Panc1 (cell line): ENCODE results near the gene NPPA. TPM values are rescaled to one million over a fixed set of nuclear protein-coding genes. Genes with fewer than 3 reads are reported as not detected.

ENCODE experiments used
- ATAC-seq: fragments of 200-7000 bp; cut with Tn5 transposase; 2 replicates; pipeline ENCODE4 v1.9.1; 2020; ENCODE audit warnings: mild to moderate bottlenecking, moderate library complexity
- BruUV-seq: library from RNA; stranded (reverse); fragments of 400-500 nt; replicated peaks from 2 replicates; lab custom pipeline; 2021; lab: Mats Ljungman, UMichigan
- CTCF ChIA-PET: fragments of 300-600 bp; sonication (Branson Sonifier 250); formaldehyde crosslinking; loops from one replicate; lab custom pipeline; 2022; ENCODE audit warnings: antibody characterized with exemption; lab: Charles Lee
- POLR2A ChIA-PET: fragments of 300-600 bp; sonication (Branson Sonifier 250); formaldehyde crosslinking; loops from one replicate; lab custom pipeline; 2022; ENCODE audit warnings: antibody characterized with exemption; lab: Charles Lee
- DNase-seq: peaks from one replicate; pipeline ENCODE4 v3.0.0-alpha.2; 2010; ENCODE audit warnings: low read depth, low spot score
- H3K27ac ChIP-seq: 2 replicates; pipeline ENCODE4 v1.5.1; 2011; ENCODE audit warnings: mild to moderate bottlenecking, low read length, inconsistent platforms
- H3K27me3 ChIP-seq: fragments of 200-500 bp; sonication (Bioruptor generic); 2 replicates; pipeline ENCODE4 v1.6.0; 2014; ENCODE audit warnings: low read length, inconsistent platforms; ENCODE audit not compliant: control insufficient read depth, insufficient read depth
- H3K36me3 ChIP-seq: fragments of 200-500 bp; sonication (Bioruptor generic); 2 replicates; pipeline ENCODE4 v1.5.1; 2014; ENCODE audit warnings: inconsistent platforms, mild to moderate bottlenecking, low read length, moderate library complexity; ENCODE audit not compliant: control insufficient read depth, insufficient read depth
- H3K4me1 ChIP-seq: 2 replicates; pipeline ENCODE4 v1.5.1; 2011; ENCODE audit warnings: inconsistent platforms, mild to moderate bottlenecking, low read length, moderate library complexity; ENCODE audit not compliant: control insufficient read depth, insufficient read depth
- H3K4me3 ChIP-seq, 2 experiments: 2 replicates each; pipeline ENCODE4 v1.5.1; 2011 to 2012; ENCODE audit warnings: low read depth in 2 of 2, low read length in 2 of 2, mild to moderate bottlenecking in 2 of 2, inconsistent platforms in 1 of 2, moderate library complexity in 1 of 2
- H3K9me3 ChIP-seq: fragments of 200-500 bp; sonication (Bioruptor generic); 2 replicates; pipeline ENCODE4 v1.5.1; 2014; ENCODE audit warnings: low read depth, mild to moderate bottlenecking, inconsistent platforms, low read length, moderate library complexity; ENCODE audit not compliant: control insufficient read depth, insufficient read depth
- POLR2AphosphoS5 ChIP-seq: IDR thresholded peaks from 2 replicates; pipeline ENCODE4 v1.6.1; 2012; ENCODE audit warnings: mild to moderate bottlenecking, low read depth, low read length, moderate library complexity
- REST ChIP-seq, 2 experiments: IDR thresholded peaks; 2 replicates each; pipeline ENCODE4 v1.6.1; 2011 to 2012; ENCODE audit warnings: low read depth in 2 of 2, control low read depth in 1 of 2, low read length in 1 of 2, mild to moderate bottlenecking in 1 of 2, moderate library complexity in 1 of 2; ENCODE audit not compliant: insufficient read depth in 1 of 2
- SIN3A ChIP-seq: IDR thresholded peaks from 2 replicates; pipeline ENCODE4 v1.6.1; 2012; ENCODE audit warnings: low read depth, mild to moderate bottlenecking, low read length, moderate library complexity, borderline replicate concordance; ENCODE audit not compliant: insufficient read depth
- TCF7L2 ChIP-seq: IDR thresholded peaks from 2 replicates; pipeline ENCODE4 v1.6.1; 2011; ENCODE audit warnings: mild to moderate bottlenecking, low read depth, low read length, inconsistent platforms
- in situ Hi-C: cut with HindIII; loops from 2 replicates; pipeline ENCODE4 v1.10.0; 2016; ENCODE audit warnings: low sequenced_read_pairs, low pct_unique_long_range_greater_than_20kb
- intact Hi-C: fragments of 100-400 bp; cut with micrococcal nuclease; formaldehyde crosslinking; loops from one replicate; pipeline ENCODE4 v1.10.0; 2022; ENCODE audit not compliant: unreplicated experiment
- total RNA-seq: library from RNA; stranded (reverse); gene quantifications from one replicate; pipeline ENCODE4 v1.2.1, GENCODE V29; 2021; ENCODE audit not compliant: unreplicated experiment
- TF ChIP-seq, protein P1 (sequence below): fragments of 450-650 bp; IDR thresholded peaks from 2 replicates; pipeline ENCODE4 v1.5.1; 2017; ENCODE audit warnings: mild to moderate bottlenecking

Gene NPPA
- total RNA-seq, 1 experiment from 2014 or later = not detected

DNA sequence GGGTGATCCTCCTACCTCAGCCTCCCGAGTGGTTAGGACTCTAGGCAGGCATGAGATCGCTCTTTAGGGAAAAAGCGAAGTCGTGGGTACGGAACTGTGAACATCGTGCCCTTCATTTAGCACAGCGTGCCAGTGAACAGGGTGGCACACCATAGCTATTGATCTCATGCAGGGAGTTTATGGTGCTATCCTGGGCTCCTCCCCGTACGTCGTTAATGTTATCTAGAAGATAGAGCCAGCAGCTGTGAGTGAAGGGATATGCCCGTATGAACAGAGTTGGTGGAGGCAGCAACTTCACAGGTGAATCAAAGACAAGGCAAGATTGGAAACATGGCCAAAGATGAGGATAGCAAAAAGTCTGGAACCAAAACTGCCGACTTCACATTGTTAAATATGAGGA lies 30.4 kb downstream of the NPPA start:
- no peak for ATAC-seq
- Histone ChIP-seq H3K9me3 (no peaks in the 10 kb centered on the region), H3K27me3 (no peaks in the 10 kb centered on the region), H3K4me3 (no peak overlapping the region), H3K36me3 (peaks cover 18% of the 10 kb centered on the region; the same call in 1 of the 2 replicates), H3K27ac (no peak overlapping the region), H3K4me1 (no peaks in the 10 kb centered on the region)
- ChIA-PET POLR2A (no interaction called here), CTCF (interaction anchor here (0.6 kb wide), 1 partner anchor 85 kb away, joined by 9 read pairs; no protein-coding TSS in a partner anchor)
- TF ChIP-seq REST (IDR thresholded peaks at IDR 0.05; ENCODE audit: insufficient read depth in 1 of 2, low read depth in 2 of 2, low read length in 1 of 2) = no peak
- no peak for TF ChIP-seq POLR2AphosphoS5
- no peak for TF ChIP-seq TCF7L2
- TF ChIP-seq SIN3A = no peak
- TF ChIP-seq, protein P1, sequence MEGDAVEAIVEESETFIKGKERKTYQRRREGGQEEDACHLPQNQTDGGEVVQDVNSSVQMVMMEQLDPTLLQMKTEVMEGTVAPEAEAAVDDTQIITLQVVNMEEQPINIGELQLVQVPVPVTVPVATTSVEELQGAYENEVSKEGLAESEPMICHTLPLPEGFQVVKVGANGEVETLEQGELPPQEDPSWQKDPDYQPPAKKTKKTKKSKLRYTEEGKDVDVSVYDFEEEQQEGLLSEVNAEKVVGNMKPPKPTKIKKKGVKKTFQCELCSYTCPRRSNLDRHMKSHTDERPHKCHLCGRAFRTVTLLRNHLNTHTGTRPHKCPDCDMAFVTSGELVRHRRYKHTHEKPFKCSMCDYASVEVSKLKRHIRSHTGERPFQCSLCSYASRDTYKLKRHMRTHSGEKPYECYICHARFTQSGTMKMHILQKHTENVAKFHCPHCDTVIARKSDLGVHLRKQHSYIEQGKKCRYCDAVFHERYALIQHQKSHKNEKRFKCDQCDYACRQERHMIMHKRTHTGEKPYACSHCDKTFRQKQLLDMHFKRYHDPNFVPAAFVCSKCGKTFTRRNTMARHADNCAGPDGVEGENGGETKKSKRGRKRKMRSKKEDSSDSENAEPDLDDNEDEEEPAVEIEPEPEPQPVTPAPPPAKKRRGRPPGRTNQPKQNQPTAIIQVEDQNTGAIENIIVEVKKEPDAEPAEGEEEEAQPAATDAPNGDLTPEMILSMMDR = no peak
- in situ Hi-C loops (no loop called here), intact Hi-C loops (no loop called here)
- BruUV-seq = no TSS peak
- DNase-seq = no peak

GRCh38 chr1:11813021-11813420 lies 34.6 kb downstream of the NPPA start:
- in situ Hi-C loops (no loop called here), intact Hi-C loops (no loop called here)
- Histone ChIP-seq H3K9me3 (no peaks in the 10 kb centered on the region), H3K27ac (no peak overlapping the region), H3K27me3 (no peaks in the 10 kb centered on the region), H3K4me1 (peaks cover 1% of the 10 kb centered on the region; the same call in 1 of the 2 replicates), H3K36me3 (peaks cover 12% of the 10 kb centered on the region; the same call in 1 of the 2 replicates), H3K4me3 (no peak overlapping the region)
- DNase-seq (no peak), ATAC-seq (no peak)
- POLR2A ChIA-PET = no interaction called here
- no TSS peak for BruUV-seq
- CTCF ChIA-PET = no interaction called here
- TF ChIP-seq SIN3A (no peak), TCF7L2 (no peak), POLR2AphosphoS5 (no peak), REST (IDR thresholded peaks at IDR 0.05; ENCODE audit: insufficient read depth in 1 of 2, low read depth in 2 of 2, low read length in 1 of 2) (no peak)
- TF ChIP-seq, protein P1 = no peak
